D721Med (cell line): ENCODE data around the gene BMPR1A.

ENCODE experiments used
- DNase-seq: peaks from one replicate; pipeline ENCODE4 v3.0.0; 2011; ENCODE audit warnings: low spot score; ENCODE audit not compliant: insufficient read length
- FAIRE-seq: peaks from 2 replicates; lab custom pipeline; 2011; peaks lifted over from hg19 to GRCh38; lab: Jason Lieb, UNC
- TF ChIP-seq, protein P1 (sequence below): IDR thresholded peaks from 2 replicates; pipeline ENCODE4 v1.5.1; 2012; ENCODE audit warnings: mild to moderate bottlenecking, control low read depth; ENCODE audit not compliant: insufficient read depth; ENCODE audit errors: missing control alignments

The BMPR1A gene

DNA sequence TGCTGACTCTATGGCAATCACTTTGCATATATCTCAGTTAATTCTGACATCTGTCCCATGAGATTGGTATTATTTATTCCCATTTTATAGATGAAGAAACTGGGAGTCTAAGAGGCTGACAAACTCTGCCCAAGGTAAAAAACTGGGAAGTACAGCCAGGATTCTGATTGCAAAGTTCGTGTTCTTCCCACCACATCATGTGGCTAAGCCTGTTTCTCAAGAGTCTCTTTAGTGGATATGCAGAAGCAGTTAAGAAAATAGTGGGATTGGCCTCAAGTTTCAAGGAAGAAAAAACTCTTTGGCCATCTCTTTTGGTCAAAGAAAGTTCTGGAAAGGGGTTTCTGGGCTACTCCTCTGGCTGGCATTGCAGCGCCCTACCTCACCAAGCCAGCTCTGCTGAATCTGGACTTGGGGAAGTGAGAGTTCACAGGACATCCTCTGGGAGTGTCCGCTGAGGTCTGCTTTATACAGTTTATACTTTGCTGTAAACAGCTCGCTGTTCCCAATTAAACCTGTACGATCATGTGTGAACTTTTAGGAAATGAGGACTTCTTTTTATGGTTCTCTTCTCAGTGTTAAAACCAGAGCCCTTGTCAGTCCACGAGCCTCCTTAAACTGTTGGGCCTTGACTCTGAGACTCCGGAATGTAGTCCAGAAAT lies 12.2 kb upstream of the BMPR1A start:
- TF ChIP-seq, protein P1, sequence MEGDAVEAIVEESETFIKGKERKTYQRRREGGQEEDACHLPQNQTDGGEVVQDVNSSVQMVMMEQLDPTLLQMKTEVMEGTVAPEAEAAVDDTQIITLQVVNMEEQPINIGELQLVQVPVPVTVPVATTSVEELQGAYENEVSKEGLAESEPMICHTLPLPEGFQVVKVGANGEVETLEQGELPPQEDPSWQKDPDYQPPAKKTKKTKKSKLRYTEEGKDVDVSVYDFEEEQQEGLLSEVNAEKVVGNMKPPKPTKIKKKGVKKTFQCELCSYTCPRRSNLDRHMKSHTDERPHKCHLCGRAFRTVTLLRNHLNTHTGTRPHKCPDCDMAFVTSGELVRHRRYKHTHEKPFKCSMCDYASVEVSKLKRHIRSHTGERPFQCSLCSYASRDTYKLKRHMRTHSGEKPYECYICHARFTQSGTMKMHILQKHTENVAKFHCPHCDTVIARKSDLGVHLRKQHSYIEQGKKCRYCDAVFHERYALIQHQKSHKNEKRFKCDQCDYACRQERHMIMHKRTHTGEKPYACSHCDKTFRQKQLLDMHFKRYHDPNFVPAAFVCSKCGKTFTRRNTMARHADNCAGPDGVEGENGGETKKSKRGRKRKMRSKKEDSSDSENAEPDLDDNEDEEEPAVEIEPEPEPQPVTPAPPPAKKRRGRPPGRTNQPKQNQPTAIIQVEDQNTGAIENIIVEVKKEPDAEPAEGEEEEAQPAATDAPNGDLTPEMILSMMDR = no peak
- FAIRE-seq (no peak), DNase-seq (no peak)

DNA sequence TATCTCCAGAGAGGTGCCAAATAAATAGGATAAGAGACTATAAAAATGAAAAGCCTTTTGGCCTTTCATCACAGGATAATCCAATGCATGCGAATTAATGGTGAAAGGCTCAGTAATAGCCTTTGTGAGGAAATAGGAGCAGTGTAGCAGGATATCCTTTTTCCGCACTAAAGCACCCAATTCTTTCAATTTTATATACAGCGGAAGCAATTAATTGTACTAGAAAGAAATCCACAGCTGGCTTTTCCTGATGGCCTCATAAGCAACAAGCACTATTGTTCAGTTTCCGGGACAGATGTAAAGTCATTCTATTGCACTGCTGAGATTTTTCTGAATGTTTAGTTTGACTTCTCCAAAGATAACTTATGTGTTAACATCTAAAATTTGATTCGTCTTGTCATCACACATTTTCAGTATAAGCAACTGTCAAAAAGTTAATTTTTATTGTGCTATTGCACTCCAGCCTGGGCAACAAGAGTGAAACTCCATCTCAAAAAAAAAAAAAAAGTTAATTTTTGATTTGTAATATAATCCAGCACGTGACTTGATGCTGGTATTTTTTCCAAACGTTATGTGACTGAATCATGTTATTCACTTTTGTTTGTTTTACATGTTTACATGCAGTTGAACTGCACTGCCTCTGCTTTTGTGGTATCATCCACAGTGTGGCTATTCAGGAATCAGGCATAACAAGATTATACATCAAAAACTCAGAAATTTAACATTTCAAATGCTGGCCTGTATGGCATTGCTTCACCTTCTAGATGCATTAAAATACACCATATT lies 8.4 kb upstream of the BMPR1A start:
- TF ChIP-seq, protein P1 = no peak
- DNase-seq = no peak
- no peak for FAIRE-seq

DNA sequence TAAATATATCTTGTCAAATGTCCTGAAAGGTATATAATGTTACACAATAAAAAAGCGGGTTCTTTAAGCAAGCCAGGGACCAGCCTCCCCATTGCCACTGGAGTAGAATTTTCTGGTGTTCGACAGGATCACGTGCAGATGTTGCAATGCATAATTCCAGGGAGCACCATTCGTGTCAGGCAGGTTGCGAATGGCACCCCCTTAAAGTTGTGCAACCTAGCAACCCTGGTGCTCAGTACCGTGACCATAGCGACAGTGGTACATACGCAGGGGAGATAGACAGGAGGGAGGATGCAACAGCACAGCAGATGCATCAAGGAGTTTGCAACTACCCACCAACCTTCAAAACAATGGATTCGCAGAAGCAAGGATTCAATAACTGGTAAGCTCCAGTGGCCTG lies 6.6 kb upstream of the BMPR1A start:
- TF ChIP-seq, protein P1 = no peak
- no peak for FAIRE-seq
- no peak for DNase-seq

DNA sequence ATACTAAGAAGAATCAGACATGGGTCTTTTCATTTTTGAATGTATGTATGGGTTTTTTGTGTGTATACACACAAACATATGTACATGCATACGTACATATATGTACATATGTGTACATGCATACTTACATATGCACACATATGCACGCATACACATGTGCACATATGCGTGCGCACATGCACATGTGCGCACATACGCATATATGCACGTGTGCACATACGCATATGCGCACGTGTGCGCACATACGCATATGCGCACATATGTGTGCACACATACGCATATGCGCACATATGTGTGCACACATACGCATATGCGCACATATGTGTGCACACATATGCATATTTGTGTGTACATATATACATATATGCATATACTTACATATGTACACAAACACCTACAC lies 4.9 kb upstream of the BMPR1A start:
- TF ChIP-seq, protein P1 = no peak
- DNase-seq (no peak), FAIRE-seq (no peak)

DNA sequence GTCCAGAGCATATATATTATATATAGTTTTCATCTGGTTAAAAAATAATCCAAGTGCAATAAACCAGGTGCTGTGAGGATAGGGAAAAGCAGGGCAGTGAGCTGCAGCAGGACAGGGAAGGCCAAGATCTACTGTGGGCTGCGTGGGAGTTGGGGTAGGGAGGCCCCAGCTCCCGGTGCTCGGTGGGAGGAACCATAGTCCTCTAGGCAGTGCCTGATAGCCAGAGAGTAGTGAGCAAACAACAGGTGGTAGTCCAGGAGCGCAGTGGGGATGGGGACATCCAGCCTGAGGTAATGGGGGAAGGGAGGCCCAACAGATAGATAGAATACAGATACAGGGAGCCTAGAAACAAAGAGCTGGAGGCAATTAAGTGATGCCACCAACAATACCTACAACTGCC lies 4.1 kb upstream of the BMPR1A start:
- TF ChIP-seq, protein P1 = no peak
- DNase-seq (no peak), FAIRE-seq (no peak)

DNA sequence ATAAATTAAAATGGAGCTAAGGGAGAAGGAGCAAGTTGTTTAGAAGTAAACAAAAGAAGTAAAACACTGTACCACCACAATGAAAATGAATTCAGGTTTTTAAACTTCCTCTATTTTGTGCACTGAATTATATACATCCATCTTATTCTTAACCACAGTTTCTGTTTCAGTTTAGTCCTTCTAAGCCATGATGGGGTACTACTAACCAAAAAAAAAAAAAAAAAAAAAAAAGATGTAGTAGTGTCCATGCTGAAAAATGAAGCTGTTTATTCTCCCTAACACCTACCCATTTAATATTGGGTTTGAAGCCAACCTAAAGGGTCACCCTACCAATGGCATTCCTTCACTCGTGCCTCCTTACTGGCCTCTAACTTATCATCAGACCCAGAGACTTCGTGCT lies 3.4 kb upstream of the BMPR1A start:
- TF ChIP-seq, protein P1 = no peak
- FAIRE-seq (no peak), DNase-seq (no peak)
